ENCODE results near the gene MICAL3.
"Not testable (repeated sequence)": the region's sequence is repeated elsewhere in the genome, so short reads cannot be mapped to it uniquely, and the experiment has no call there.

MICAL3 gene

GRCh38 chr22:17878941-17879340, 145.4 kb downstream of the MICAL3 start:
- DNase-seq, result no peak

- no peak for DNase-seq
Observed at GRCh38 chr22:17878186-17878694, 146.1 kb downstream of the MICAL3 start.

- DNase-seq, result not testable (repeated sequence)
Observed at GRCh38 chr22:17876878-17877855, 147.2 kb downstream of the MICAL3 start.

GRCh38 chr22:17876306-17876831, 148.0 kb downstream of the MICAL3 start:
- DNase-seq, result no peak

GRCh38 chr22:17875631-17876030, 148.7 kb downstream of the MICAL3 start:
- no peak for DNase-seq

- no peak for DNase-seq
Observed at GRCh38 chr22:17875156-17875555, 149.2 kb downstream of the MICAL3 start.

GRCh38 chr22:17874231-17874905, 150.0 kb downstream of the MICAL3 start:
- no peak for DNase-seq

GRCh38 chr22:17873804-17874203, 150.6 kb downstream of the MICAL3 start:
- no peak for DNase-seq

GRCh38 chr22:17873116-17873515, 151.2 kb downstream of the MICAL3 start:
- no peak for DNase-seq

- DNase-seq, result no peak
Observed at GRCh38 chr22:17872471-17872870, 151.9 kb downstream of the MICAL3 start.

- no peak for DNase-seq
Observed at GRCh38 chr22:17871726-17872458, 152.5 kb downstream of the MICAL3 start.

GRCh38 chr22:17870407-17870806, 154.0 kb downstream of the MICAL3 start:
- no peak for DNase-seq

- no peak for DNase-seq
Observed at GRCh38 chr22:17869285-17870096, 154.9 kb downstream of the MICAL3 start.

- DNase-seq, result no peak
Observed at GRCh38 chr22:17868771-17869170, 155.6 kb downstream of the MICAL3 start.

- DNase-seq, result no peak
Observed at GRCh38 chr22:17867160-17867785, 157.1 kb downstream of the MICAL3 start.

GRCh38 chr22:17866621-17867020, 157.7 kb downstream of the MICAL3 start:
- no peak for DNase-seq

- no peak for DNase-seq
Observed at GRCh38 chr22:17866127-17866526, 158.2 kb downstream of the MICAL3 start.

GRCh38 chr22:17865183-17866055, 158.9 kb downstream of the MICAL3 start:
- no peak for DNase-seq

- no peak for DNase-seq
Observed at GRCh38 chr22:17864398-17865182, 159.8 kb downstream of the MICAL3 start.
